Activated T-helper 17 cell treated with anti-CD3 and anti-CD28 coated beads, Interleukin-2, amount 50 U/mL, for 72 hours (primary cell): ENCODE measurements around the gene SPECC1. TPM values are rescaled to one million over a fixed set of nuclear protein-coding genes. Genes with fewer than 3 reads are reported as not detected.
"Not testable (repeated sequence)": the region's sequence is repeated elsewhere in the genome, so short reads cannot be mapped to it uniquely, and the experiment has no call there.

Experiments used
- ATAC-seq: fragments of 150-1000 bp; cut with Tn5 transposase; replicated peaks from 2 replicates; pipeline ENCODE4 v1.10.0; 2021; ENCODE audit warnings: mild to moderate bottlenecking, moderate library complexity
- H3K27ac Mint-ChIP-seq: one replicate; pipeline ENCODE4 v1.8.0; 2022; ENCODE audit warnings: mixed read lengths
- H3K27me3 Mint-ChIP-seq: one replicate; pipeline ENCODE4 v1.8.0; 2022; ENCODE audit warnings: mixed read lengths
- H3K36me3 Mint-ChIP-seq: one replicate; pipeline ENCODE4 v1.8.0; 2022; ENCODE audit warnings: low read depth, mild to moderate bottlenecking, mixed read lengths
- H3K4me1 Mint-ChIP-seq: one replicate; pipeline ENCODE4 v1.8.0; 2022; ENCODE audit warnings: mixed read lengths
- H3K4me3 Mint-ChIP-seq: one replicate; pipeline ENCODE4 v1.8.0; 2022; ENCODE audit warnings: mild to moderate bottlenecking, mixed read lengths
- H3K9me3 Mint-ChIP-seq: one replicate; pipeline ENCODE4 v1.8.0; 2022; ENCODE audit warnings: mixed read lengths
- total RNA-seq, 2 donors: library from RNA; stranded (reverse); gene quantifications; one replicate each; pipeline ENCODE4 v1.2.3, GENCODE V29; 2022

Gene SPECC1
- total RNA-seq, 2 donors from 2014 or later, result 5.7 to 9.6 TPM

GRCh38 chr17:20165516-20165915 lies 156.4 kb downstream of the SPECC1 start:
- not testable (repeated sequence) for H3K9me3 Mint-ChIP-seq, H3K4me1 Mint-ChIP-seq, ATAC-seq, H3K27me3 Mint-ChIP-seq, H3K27ac Mint-ChIP-seq, H3K36me3 Mint-ChIP-seq, H3K4me3 Mint-ChIP-seq

DNA sequence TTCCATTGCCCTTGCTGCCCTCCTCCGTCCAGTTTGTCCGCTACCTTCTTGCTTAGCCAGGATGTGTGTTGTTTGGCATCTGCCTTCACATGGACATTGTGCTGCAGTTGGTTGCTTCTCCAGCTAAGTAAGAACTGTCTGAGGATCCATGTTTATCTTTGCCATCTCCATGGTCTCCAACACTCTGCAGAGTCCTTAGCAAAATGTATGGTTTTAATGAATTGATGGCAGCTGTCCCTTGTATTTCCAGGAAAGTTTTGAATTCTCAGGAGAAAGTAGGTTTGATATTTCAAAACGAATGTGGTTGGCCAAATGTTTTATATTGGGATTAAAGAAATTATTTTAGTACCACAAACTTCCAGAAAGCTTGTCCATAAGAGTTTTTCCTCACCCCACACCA lies 160.9 kb downstream of the SPECC1 start:
- H3K27ac Mint-ChIP-seq, result no peak overlapping the region
- no peaks in the 10 kb centered on the region for H3K27me3 Mint-ChIP-seq
- no peak overlapping the region for H3K4me3 Mint-ChIP-seq
- H3K4me1 Mint-ChIP-seq, result peaks cover 3% of the 10 kb centered on the region
- no peaks in the 10 kb centered on the region for H3K36me3 Mint-ChIP-seq
- no peak for ATAC-seq
- H3K9me3 Mint-ChIP-seq, result no peaks in the 10 kb centered on the region

- no peaks in the 10 kb centered on the region for H3K36me3 Mint-ChIP-seq
- no peaks in the 10 kb centered on the region for H3K9me3 Mint-ChIP-seq
- peaks cover 3% of the 10 kb centered on the region for H3K4me1 Mint-ChIP-seq
- H3K27ac Mint-ChIP-seq, result no peak overlapping the region
- no peak for ATAC-seq
- no peak overlapping the region for H3K4me3 Mint-ChIP-seq
- H3K27me3 Mint-ChIP-seq, result peaks cover 3% of the 10 kb centered on the region
Measured at GRCh38 chr17:20171741-20172365, 162.7 kb downstream of the SPECC1 start.

DNA sequence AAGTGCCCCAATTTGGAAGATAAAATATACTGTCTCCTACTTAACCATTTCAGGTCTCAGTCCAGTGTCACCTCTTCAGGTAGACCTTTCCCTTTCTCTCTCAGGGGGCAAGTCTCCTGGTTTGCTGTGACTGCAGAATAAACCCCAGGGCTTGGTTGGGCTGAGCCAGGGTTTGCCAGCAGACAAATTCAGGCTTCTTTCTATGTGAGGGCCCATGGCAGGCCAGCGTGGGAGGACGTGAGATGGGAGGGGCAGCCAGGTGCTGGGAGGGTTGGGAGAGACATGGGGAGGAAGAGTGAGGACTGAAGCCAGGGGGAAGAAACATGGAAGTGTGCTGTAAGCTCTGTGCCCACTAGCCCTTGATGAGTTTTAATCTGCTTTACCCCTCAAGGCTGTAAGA lies 163.2 kb downstream of the SPECC1 start:
- Mint-ChIP-seq H3K27me3 (peaks cover 3% of the 10 kb centered on the region), H3K4me3 (no peak overlapping the region), H3K36me3 (no peaks in the 10 kb centered on the region), H3K9me3 (no peaks in the 10 kb centered on the region), H3K4me1 (peaks cover 3% of the 10 kb centered on the region), H3K27ac (no peak overlapping the region)
- ATAC-seq, result no peak

DNA sequence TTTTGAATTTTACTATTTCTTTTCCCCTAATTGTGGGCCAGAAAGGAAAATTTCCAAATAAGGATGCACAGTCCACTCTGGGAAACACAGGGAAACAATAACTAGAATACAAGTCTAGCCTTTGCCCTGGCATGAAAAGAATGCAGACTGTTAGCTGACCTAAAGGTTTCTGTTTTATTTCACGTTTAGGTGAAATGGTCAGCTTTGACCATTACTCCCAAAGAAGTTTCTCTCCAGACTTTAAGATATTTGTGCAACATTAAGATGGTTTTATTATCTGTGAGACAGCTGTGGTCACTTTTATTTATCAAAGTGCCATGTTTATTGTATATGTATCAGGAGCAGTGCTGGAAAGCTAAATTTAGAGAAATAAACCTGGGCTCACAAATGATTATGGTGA lies 163.9 kb downstream of the SPECC1 start:
- no peak for ATAC-seq
- H3K9me3 Mint-ChIP-seq, result no peaks in the 10 kb centered on the region
- H3K4me1 Mint-ChIP-seq, result peaks cover 3% of the 10 kb centered on the region
- H3K4me3 Mint-ChIP-seq, result no peak overlapping the region
- H3K36me3 Mint-ChIP-seq, result no peaks in the 10 kb centered on the region
- H3K27me3 Mint-ChIP-seq, result peaks cover 3% of the 10 kb centered on the region
- no peak overlapping the region for H3K27ac Mint-ChIP-seq

- H3K9me3 Mint-ChIP-seq, result no peaks in the 10 kb centered on the region
- H3K4me3 Mint-ChIP-seq, result no peak overlapping the region
- no peak overlapping the region for H3K27ac Mint-ChIP-seq
- H3K36me3 Mint-ChIP-seq, result no peaks in the 10 kb centered on the region
- ATAC-seq, result no peak
- peaks cover 3% of the 10 kb centered on the region for H3K27me3 Mint-ChIP-seq
- peaks cover 3% of the 10 kb centered on the region for H3K4me1 Mint-ChIP-seq
Measured at GRCh38 chr17:20174588-20175265, 165.6 kb downstream of the SPECC1 start.

- no peak overlapping the region for H3K27ac Mint-ChIP-seq
- no peaks in the 10 kb centered on the region for H3K9me3 Mint-ChIP-seq
- H3K27me3 Mint-ChIP-seq, result peaks cover 3% of the 10 kb centered on the region
- H3K4me3 Mint-ChIP-seq, result no peak overlapping the region
- no peak for ATAC-seq
- no peaks in the 10 kb centered on the region for H3K36me3 Mint-ChIP-seq
- no peaks in the 10 kb centered on the region for H3K4me1 Mint-ChIP-seq
Measured at GRCh38 chr17:20179041-20179440, 169.9 kb downstream of the SPECC1 start.

DNA sequence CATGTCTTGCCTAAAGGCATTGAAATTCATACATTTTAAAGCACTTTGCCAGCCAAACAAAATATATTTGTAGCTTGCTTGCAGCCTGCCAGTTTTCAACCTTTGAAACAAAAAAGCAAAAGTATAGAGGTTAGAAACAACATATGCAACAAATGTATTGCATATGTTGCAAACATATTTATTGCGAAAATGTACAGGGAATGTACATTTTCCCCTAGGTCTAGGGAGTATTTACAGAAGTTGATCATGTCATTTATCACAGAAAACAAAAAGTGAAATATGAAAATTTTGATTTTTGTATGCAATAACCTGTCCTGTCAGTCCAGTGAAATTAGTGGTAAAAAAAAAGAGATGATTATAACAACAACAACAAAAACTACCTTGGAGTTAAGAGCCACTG lies 171.5 kb downstream of the SPECC1 start:
- H3K4me1 Mint-ChIP-seq, result no peaks in the 10 kb centered on the region
- H3K4me3 Mint-ChIP-seq, result no peak overlapping the region
- H3K36me3 Mint-ChIP-seq, result no peaks in the 10 kb centered on the region
- ATAC-seq, result no peak
- no peaks in the 10 kb centered on the region for H3K9me3 Mint-ChIP-seq
- no peak overlapping the region for H3K27ac Mint-ChIP-seq
- peaks cover 3% of the 10 kb centered on the region for H3K27me3 Mint-ChIP-seq

DNA sequence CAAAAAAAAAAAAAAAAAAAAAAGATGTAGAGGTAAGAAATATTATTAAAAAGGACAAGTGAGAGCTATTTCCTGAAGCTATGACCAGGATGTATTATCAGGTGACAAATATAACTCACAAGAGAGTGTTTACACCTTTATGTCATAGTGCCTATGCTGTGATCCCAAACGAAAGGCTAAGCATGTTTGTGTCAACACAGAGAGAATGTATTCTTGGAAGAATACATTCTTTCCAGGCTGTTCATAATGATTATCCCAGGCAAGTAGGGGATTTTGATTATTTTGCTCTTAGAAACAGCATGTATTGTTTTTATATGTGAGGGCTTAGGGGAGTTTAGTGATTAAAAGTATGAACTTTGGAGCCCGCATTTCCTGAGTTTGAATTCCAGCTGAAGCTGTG lies 175.0 kb downstream of the SPECC1 start:
- no peak for ATAC-seq
- Mint-ChIP-seq H3K4me3 (no peak overlapping the region), H3K4me1 (no peaks in the 10 kb centered on the region), H3K27ac (no peak overlapping the region), H3K36me3 (no peaks in the 10 kb centered on the region), H3K27me3 (no peaks in the 10 kb centered on the region), H3K9me3 (no peaks in the 10 kb centered on the region)

DNA sequence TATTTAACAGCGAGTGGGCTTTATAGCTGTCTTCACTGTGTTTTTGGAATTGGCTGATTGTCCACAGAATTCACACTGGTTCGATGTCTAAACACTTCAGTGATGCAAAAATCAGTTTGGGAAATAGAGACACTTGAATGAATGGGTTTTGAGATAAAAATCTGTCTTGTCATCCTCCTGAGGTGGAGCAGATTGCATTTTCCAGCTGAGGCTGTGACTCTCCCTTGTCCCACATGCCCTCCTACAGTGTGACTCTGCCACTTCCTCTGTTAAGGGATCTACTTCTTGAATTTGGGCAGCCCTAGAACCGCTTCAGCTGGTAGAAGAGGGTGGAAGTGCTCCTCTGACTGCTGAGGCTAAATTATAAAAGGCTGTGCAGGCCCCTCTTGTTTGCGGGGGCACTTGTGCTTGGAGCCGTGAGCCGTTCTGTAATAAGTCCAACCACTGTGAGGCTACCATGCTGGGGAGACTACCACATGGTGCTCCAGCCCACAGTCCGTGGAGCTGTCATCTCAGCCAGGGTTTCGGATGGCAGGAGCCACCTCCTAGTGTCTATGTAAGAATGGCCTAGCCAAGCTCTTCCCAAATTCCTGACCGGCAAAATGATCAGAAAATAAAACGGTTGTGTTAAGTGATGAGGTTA lies 175.9 kb downstream of the SPECC1 start:
- Mint-ChIP-seq H3K27me3 (no peaks in the 10 kb centered on the region), H3K27ac (no peak overlapping the region), H3K4me3 (no peak overlapping the region), H3K9me3 (no peaks in the 10 kb centered on the region), H3K4me1 (no peaks in the 10 kb centered on the region), H3K36me3 (no peaks in the 10 kb centered on the region)
- no peak for ATAC-seq

DNA sequence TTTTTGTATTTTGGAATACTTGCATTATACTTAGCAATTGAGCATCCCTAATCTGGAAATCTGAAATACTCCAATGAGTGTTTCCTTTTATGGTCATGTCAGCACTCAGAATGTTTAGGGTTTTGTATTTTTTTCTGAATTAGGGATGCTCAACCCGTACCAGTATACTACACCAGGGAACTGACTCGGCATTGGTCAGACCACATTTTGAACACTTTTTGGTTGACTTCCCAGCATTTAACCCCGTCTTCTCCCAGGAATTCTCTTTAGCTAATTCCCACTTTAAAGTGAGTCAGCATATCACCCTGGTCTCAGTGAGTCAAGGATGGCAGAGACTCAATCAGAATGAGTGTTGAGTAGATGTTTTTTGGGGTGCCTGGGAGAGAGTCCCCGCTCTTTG lies 177.9 kb downstream of the SPECC1 start:
- no peaks in the 10 kb centered on the region for H3K36me3 Mint-ChIP-seq
- no peak overlapping the region for H3K27ac Mint-ChIP-seq

GRCh38 chr17:20189302-20189701 lies 180.1 kb downstream of the SPECC1 start:
- Mint-ChIP-seq H3K27me3 (no peaks in the 10 kb centered on the region), H3K27ac (no peak overlapping the region), H3K4me3 (no peak overlapping the region), H3K36me3 (no peaks in the 10 kb centered on the region), H3K4me1 (no peaks in the 10 kb centered on the region), H3K9me3 (no peaks in the 10 kb centered on the region)
- no peak for ATAC-seq

More for the DNA sequence above, 177.9 kb downstream of the SPECC1 start:
- Mint-ChIP-seq H3K4me1 (no peaks in the 10 kb centered on the region), H3K9me3 (no peaks in the 10 kb centered on the region), H3K4me3 (no peak overlapping the region), H3K27me3 (no peaks in the 10 kb centered on the region)
- ATAC-seq, result no peak

- no peak overlapping the region for H3K4me3 Mint-ChIP-seq
- H3K36me3 Mint-ChIP-seq, result no peaks in the 10 kb centered on the region
- H3K4me1 Mint-ChIP-seq, result no peaks in the 10 kb centered on the region
- no peak overlapping the region for H3K27ac Mint-ChIP-seq
- no peak for ATAC-seq
- no peaks in the 10 kb centered on the region for H3K27me3 Mint-ChIP-seq
- H3K9me3 Mint-ChIP-seq, result no peaks in the 10 kb centered on the region
Measured at GRCh38 chr17:20189979-20190378, 180.8 kb downstream of the SPECC1 start.

DNA sequence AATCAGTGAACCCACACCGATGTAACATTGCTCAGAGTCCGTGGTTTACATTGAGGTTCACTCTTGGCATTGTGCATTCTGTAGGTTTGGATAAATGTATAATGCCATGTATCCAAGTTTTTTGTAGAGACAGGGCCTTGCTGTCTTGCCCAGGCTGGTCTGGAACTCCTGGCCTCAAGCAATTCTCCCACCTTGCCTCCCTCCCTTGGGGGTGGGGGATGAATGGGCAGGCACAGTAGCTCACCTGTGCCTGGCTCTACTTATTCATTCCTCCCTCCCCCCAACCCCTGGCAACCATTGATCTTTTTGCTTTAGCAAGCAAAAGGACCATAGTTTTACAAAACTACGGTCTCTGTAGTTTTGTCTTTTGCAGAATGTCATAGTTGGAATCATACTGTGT lies 181.4 kb downstream of the SPECC1 start:
- Mint-ChIP-seq H3K4me3 (no peak overlapping the region), H3K36me3 (no peaks in the 10 kb centered on the region), H3K4me1 (no peaks in the 10 kb centered on the region), H3K27ac (no peak overlapping the region), H3K27me3 (no peaks in the 10 kb centered on the region), H3K9me3 (no peaks in the 10 kb centered on the region)
- no peak for ATAC-seq

- no peaks in the 10 kb centered on the region for H3K27me3 Mint-ChIP-seq
- ATAC-seq, result no peak
- no peaks in the 10 kb centered on the region for H3K36me3 Mint-ChIP-seq
- no peaks in the 10 kb centered on the region for H3K9me3 Mint-ChIP-seq
- H3K4me1 Mint-ChIP-seq, result no peaks in the 10 kb centered on the region
- H3K4me3 Mint-ChIP-seq, result no peak overlapping the region
- H3K27ac Mint-ChIP-seq, result no peak overlapping the region
Measured at GRCh38 chr17:20191056-20191455, 181.9 kb downstream of the SPECC1 start.
